HEK293 (cell line): ENCODE data around the gene TXNRD2.

ENCODE experiments used
- AEBP2 ChIP-seq: fragments of 450-650 bp; formaldehyde crosslinking; IDR thresholded peaks from 2 replicates; pipeline ENCODE4 v1.5.1; 2016; ENCODE audit warnings: missing biosample characterization, missing genetic modification characterization, borderline replicate concordance
- GLIS2 ChIP-seq: fragments of 450-650 bp; formaldehyde crosslinking; IDR thresholded peaks from 2 replicates; pipeline ENCODE4 v1.5.1; 2016; ENCODE audit warnings: missing biosample characterization, missing genetic modification characterization
- INSM2 ChIP-seq: fragments of 450-650 bp; formaldehyde crosslinking; IDR thresholded peaks from 2 replicates; pipeline ENCODE4 v1.5.1; 2016; ENCODE audit warnings: missing biosample characterization, missing genetic modification characterization
- KLF8 ChIP-seq: fragments of 450-650 bp; formaldehyde crosslinking; IDR thresholded peaks from 2 replicates; pipeline ENCODE4 v1.5.1; 2016; ENCODE audit warnings: missing biosample characterization, missing genetic modification characterization
- PRDM2 ChIP-seq: fragments of 450-650 bp; formaldehyde crosslinking; IDR thresholded peaks from 2 replicates; pipeline ENCODE4 v1.5.1; 2016; ENCODE audit warnings: missing biosample characterization, missing genetic modification characterization, borderline replicate concordance
- SP7 ChIP-seq: fragments of 450-650 bp; formaldehyde crosslinking; IDR thresholded peaks from 2 replicates; pipeline ENCODE4 v1.5.1; 2016; ENCODE audit warnings: missing biosample characterization, missing genetic modification characterization
- ZBTB1 ChIP-seq: fragments of 450-650 bp; formaldehyde crosslinking; IDR thresholded peaks from 2 replicates; pipeline ENCODE4 v1.5.1; 2016; ENCODE audit warnings: missing biosample characterization, missing genetic modification characterization
- ZBTB17 ChIP-seq: fragments of 450-650 bp; formaldehyde crosslinking; IDR thresholded peaks from 2 replicates; pipeline ENCODE4 v1.5.1; 2016; ENCODE audit warnings: missing biosample characterization, missing genetic modification characterization
- ZBTB20 ChIP-seq: fragments of 450-650 bp; formaldehyde crosslinking; IDR thresholded peaks from 2 replicates; pipeline ENCODE4 v1.5.1; 2016; ENCODE audit warnings: missing biosample characterization, missing genetic modification characterization
- ZBTB21 ChIP-seq: fragments of 450-650 bp; formaldehyde crosslinking; IDR thresholded peaks from 2 replicates; pipeline ENCODE4 v1.5.1; 2017; ENCODE audit warnings: missing biosample characterization, missing genetic modification characterization
- ZBTB48 ChIP-seq: fragments of 450-650 bp; formaldehyde crosslinking; IDR thresholded peaks from 2 replicates; pipeline ENCODE4 v1.5.1; 2016; ENCODE audit warnings: missing biosample characterization, missing genetic modification characterization
- ZFP41 ChIP-seq: fragments of 450-650 bp; formaldehyde crosslinking; IDR thresholded peaks from 2 replicates; pipeline ENCODE4 v1.5.1; 2016; ENCODE audit warnings: missing biosample characterization, missing genetic modification characterization, borderline replicate concordance
- ZFP69B ChIP-seq: fragments of 450-650 bp; formaldehyde crosslinking; IDR thresholded peaks from 2 replicates; pipeline ENCODE4 v1.5.1; 2016; ENCODE audit warnings: missing biosample characterization, missing genetic modification characterization
- ZNF10 ChIP-seq: fragments of 450-650 bp; formaldehyde crosslinking; IDR thresholded peaks from 2 replicates; pipeline ENCODE4 v1.5.1; 2017; ENCODE audit warnings: missing biosample characterization, missing genetic modification characterization
- ZNF155 ChIP-seq: fragments of 450-650 bp; formaldehyde crosslinking; IDR thresholded peaks from 2 replicates; pipeline ENCODE4 v1.5.1; 2016; ENCODE audit warnings: missing biosample characterization, missing genetic modification characterization
- ZNF184 ChIP-seq: fragments of 450-650 bp; IDR thresholded peaks from 2 replicates; pipeline ENCODE4 v1.5.1; 2018; ENCODE audit warnings: missing biosample characterization, mild to moderate bottlenecking, missing genetic modification characterization
- ZNF23 ChIP-seq: fragments of 450-650 bp; formaldehyde crosslinking; IDR thresholded peaks from 2 replicates; pipeline ENCODE4 v1.5.1; 2016; ENCODE audit warnings: missing biosample characterization, missing genetic modification characterization, borderline replicate concordance
- ZNF24 ChIP-seq: fragments of 450-650 bp; formaldehyde crosslinking; IDR thresholded peaks from 2 replicates; pipeline ENCODE4 v1.5.1; 2016; ENCODE audit warnings: missing biosample characterization, missing genetic modification characterization
- ZNF426 ChIP-seq: fragments of 450-650 bp; formaldehyde crosslinking; IDR thresholded peaks from 2 replicates; pipeline ENCODE4 v1.5.1; 2017; ENCODE audit warnings: missing biosample characterization, missing genetic modification characterization, mild to moderate bottlenecking, inconsistent platforms, moderate library complexity
- ZNF501 ChIP-seq: fragments of 450-650 bp; formaldehyde crosslinking; IDR thresholded peaks from 2 replicates; pipeline ENCODE4 v1.5.1; 2016; ENCODE audit warnings: missing biosample characterization, missing genetic modification characterization
- ZNF571 ChIP-seq: fragments of 450-650 bp; formaldehyde crosslinking; IDR thresholded peaks from 2 replicates; pipeline ENCODE4 v1.5.0; 2017; ENCODE audit warnings: missing biosample characterization, missing genetic modification characterization
- ZNF645 ChIP-seq: fragments of 450-650 bp; formaldehyde crosslinking; IDR thresholded peaks from 2 replicates; pipeline ENCODE4; 2016; ENCODE audit warnings: missing biosample characterization, missing genetic modification characterization
- ZNF664 ChIP-seq: fragments of 450-650 bp; formaldehyde crosslinking; IDR thresholded peaks from 2 replicates; pipeline ENCODE4 v1.5.1; 2016; ENCODE audit warnings: missing biosample characterization, missing genetic modification characterization
- ZNF707 ChIP-seq: fragments of 450-650 bp; formaldehyde crosslinking; IDR thresholded peaks from 2 replicates; pipeline ENCODE4 v1.5.1; 2016; ENCODE audit warnings: missing biosample characterization, missing genetic modification characterization
- ZNF76 ChIP-seq: fragments of 450-650 bp; formaldehyde crosslinking; IDR thresholded peaks from 2 replicates; pipeline ENCODE4; 2016; ENCODE audit warnings: low read depth, missing biosample characterization, missing genetic modification characterization, borderline replicate concordance
- ZSCAN30 ChIP-seq: fragments of 450-650 bp; IDR thresholded peaks from 2 replicates; pipeline ENCODE4 v1.5.1; 2018; ENCODE audit warnings: missing biosample characterization, mild to moderate bottlenecking, missing genetic modification characterization, moderate library complexity
- TF ChIP-seq, protein P1 (sequence below): fragments of 450-650 bp; formaldehyde crosslinking; IDR thresholded peaks from 2 replicates; pipeline ENCODE4 v1.5.1; 2016; ENCODE audit warnings: missing biosample characterization, missing genetic modification characterization

Gene TXNRD2

GRCh38 chr22:19984201-19984753, 42.7 kb upstream of the TXNRD2 start (continued):
- TF ChIP-seq PRDM2 (no peak), ZNF76 (tag by site-specific recombination) (peak; percentile 82; the same call in 1 of the 2 replicates), ZNF184 (tag by site-specific recombination) (0 out of 2 replicates have a peak, but pooled peaks have one; percentile 44), ZNF645 (tag by site-specific recombination) (no peak), KLF8 (peak; percentile 96), ZNF426 (no peak), ZFP41 (tag by site-specific recombination) (no peak), ZBTB1 (tag by site-specific recombination) (0 out of 2 replicates have a peak, but pooled peaks have one; percentile 67), ZBTB17 (tag by site-specific recombination) (peak; percentile 84), AEBP2 (tag by site-specific recombination) (no peak), ZBTB21 (tag by site-specific recombination) (peak; percentile 79; the same call in 1 of the 2 replicates), ZNF155 (tag by site-specific recombination) (no peak), GLIS2 (tag by site-specific recombination) (peak; percentile 87), ZNF707 (tag by site-specific recombination) (no peak), SP7 (tag by site-specific recombination) (peak; percentile 91), ZBTB48 (tag by site-specific recombination) (peak; percentile 95), ZBTB20 (tag by site-specific recombination) (peak; percentile 49), ZNF10 (tag by site-specific recombination) (peak; percentile 82; the same call in 1 of the 2 replicates), ZSCAN30 (peak; percentile 28; the same call in 1 of the 2 replicates), ZFP69B (tag by site-specific recombination) (peak; percentile 74; the same call in 1 of the 2 replicates), ZNF501 (tag by site-specific recombination) (0 out of 2 replicates have a peak, but pooled peaks have one; percentile 14), INSM2 (tag by site-specific recombination) (peak; percentile 76; the same call in 1 of the 2 replicates), ZNF24 (peak; percentile 96), ZNF23 (no peak), ZNF571 (tag by site-specific recombination) (no peak), ZNF664 (no peak)
- TF ChIP-seq, protein P1, sequence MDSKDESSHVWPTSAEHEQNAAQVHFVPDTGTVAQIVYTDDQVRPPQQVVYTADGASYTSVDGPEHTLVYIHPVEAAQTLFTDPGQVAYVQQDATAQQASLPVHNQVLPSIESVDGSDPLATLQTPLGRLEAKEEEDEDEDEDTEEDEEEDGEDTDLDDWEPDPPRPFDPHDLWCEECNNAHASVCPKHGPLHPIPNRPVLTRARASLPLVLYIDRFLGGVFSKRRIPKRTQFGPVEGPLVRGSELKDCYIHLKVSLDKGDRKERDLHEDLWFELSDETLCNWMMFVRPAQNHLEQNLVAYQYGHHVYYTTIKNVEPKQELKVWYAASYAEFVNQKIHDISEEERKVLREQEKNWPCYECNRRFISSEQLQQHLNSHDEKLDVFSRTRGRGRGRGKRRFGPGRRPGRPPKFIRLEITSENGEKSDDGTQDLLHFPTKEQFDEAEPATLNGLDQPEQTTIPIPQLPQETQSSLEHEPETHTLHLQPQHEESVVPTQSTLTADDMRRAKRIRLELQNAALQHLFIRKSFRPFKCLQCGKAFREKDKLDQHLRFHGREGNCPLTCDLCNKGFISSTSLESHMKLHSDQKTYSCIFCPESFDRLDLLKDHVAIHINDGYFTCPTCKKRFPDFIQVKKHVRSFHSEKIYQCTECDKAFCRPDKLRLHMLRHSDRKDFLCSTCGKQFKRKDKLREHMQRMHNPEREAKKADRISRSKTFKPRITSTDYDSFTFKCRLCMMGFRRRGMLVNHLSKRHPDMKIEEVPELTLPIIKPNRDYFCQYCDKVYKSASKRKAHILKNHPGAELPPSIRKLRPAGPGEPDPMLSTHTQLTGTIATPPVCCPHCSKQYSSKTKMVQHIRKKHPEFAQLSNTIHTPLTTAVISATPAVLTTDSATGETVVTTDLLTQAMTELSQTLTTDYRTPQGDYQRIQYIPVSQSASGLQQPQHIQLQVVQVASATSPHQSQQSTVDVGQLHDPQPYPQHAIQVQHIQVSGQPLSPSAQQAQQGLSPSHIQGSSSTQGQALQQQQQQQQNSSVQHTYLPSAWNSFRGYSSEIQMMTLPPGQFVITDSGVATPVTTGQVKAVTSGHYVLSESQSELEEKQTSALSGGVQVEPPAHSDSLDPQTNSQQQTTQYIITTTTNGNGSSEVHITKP, result peak; percentile 59
